BJ (cell line): ENCODE data around the gene TTC3. TPM values are rescaled to one million over a fixed set of nuclear protein-coding genes. Genes with fewer than 3 reads are reported as not detected.
"Not testable (repeated sequence)": the region's sequence is repeated elsewhere in the genome, so short reads cannot be mapped to it uniquely, and the experiment has no call there.

ENCODE experiments used
- CTCF ChIA-PET: fragments of 350-600 bp; formaldehyde crosslinking; extraction: SDS; loops from one replicate; lab custom pipeline; 2021; ENCODE audit warnings: antibody characterized with exemption, inconsistent platforms; lab: Yijun Ruan, JAX
- POLR2A ChIA-PET: fragments of 300-600 bp; sonication (Branson Sonifier 250); formaldehyde crosslinking; extraction: SDS; loops from one replicate; lab custom pipeline; 2021; ENCODE audit warnings: antibody characterized with exemption; lab: Charles Lee
- DNase-seq: peaks from one replicate; pipeline ENCODE4 v3.0.0-alpha.2; 2011; ENCODE audit warnings: low read depth
- H3K27me3 ChIP-seq: 2 replicates; pipeline ENCODE4 v1.6.0; 2011; ENCODE audit warnings: low read length; ENCODE audit not compliant: control insufficient read depth, insufficient read depth
- H3K36me3 ChIP-seq: 2 replicates; pipeline ENCODE4 v1.5.1; 2011; ENCODE audit warnings: low read length; ENCODE audit not compliant: control insufficient read depth, insufficient read depth
- H3K4me3 ChIP-seq: 2 replicates; pipeline ENCODE4 v1.5.1; 2011; ENCODE audit warnings: low read depth, mild to moderate bottlenecking, control low read depth, low read length
- polyA plus RNA-seq: library from polyadenylated mRNA; depleted of rRNA; stranded (reverse); fragments of >200 nt; gene quantifications from 2 replicates; pipeline ENCODE4 v1.2.3, GENCODE V29; 2011
- TF ChIP-seq, protein P1 (sequence below): IDR thresholded peaks from 2 replicates; pipeline ENCODE4 v1.5.1; 2011; ENCODE audit warnings: low read depth, mild to moderate bottlenecking, control low read depth, inconsistent platforms, low read length, moderate library complexity; ENCODE audit not compliant: insufficient read depth

The TTC3 gene
- polyA plus RNA-seq, 1 experiment = 108 TPM

- H3K36me3 ChIP-seq = peaks cover 9% of the 10 kb centered on the region
- H3K4me3 ChIP-seq = no peak overlapping the region
- DNase-seq = no peak
- TF ChIP-seq, protein P1, sequence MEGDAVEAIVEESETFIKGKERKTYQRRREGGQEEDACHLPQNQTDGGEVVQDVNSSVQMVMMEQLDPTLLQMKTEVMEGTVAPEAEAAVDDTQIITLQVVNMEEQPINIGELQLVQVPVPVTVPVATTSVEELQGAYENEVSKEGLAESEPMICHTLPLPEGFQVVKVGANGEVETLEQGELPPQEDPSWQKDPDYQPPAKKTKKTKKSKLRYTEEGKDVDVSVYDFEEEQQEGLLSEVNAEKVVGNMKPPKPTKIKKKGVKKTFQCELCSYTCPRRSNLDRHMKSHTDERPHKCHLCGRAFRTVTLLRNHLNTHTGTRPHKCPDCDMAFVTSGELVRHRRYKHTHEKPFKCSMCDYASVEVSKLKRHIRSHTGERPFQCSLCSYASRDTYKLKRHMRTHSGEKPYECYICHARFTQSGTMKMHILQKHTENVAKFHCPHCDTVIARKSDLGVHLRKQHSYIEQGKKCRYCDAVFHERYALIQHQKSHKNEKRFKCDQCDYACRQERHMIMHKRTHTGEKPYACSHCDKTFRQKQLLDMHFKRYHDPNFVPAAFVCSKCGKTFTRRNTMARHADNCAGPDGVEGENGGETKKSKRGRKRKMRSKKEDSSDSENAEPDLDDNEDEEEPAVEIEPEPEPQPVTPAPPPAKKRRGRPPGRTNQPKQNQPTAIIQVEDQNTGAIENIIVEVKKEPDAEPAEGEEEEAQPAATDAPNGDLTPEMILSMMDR = no peak
- ChIA-PET POLR2A (no interaction called here), CTCF (interaction anchor here (0.7 kb wide), 1 partner anchor 12 kb away, joined by 3 read pairs; no protein-coding TSS in a partner anchor)
- no peaks in the 10 kb centered on the region for H3K27me3 ChIP-seq
Observed at GRCh38 chr21:37098751-37099150, 25.7 kb downstream of the TTC3 start.

- POLR2A ChIA-PET = no interaction called here
- CTCF ChIA-PET = no interaction called here
- TF ChIP-seq, protein P1 = no peak
- H3K27me3 ChIP-seq = no peaks in the 10 kb centered on the region
- no peak overlapping the region for H3K4me3 ChIP-seq
- peaks cover 9% of the 10 kb centered on the region for H3K36me3 ChIP-seq
- DNase-seq = no peak
Observed at GRCh38 chr21:37100316-37100715, 27.3 kb downstream of the TTC3 start.

DNA sequence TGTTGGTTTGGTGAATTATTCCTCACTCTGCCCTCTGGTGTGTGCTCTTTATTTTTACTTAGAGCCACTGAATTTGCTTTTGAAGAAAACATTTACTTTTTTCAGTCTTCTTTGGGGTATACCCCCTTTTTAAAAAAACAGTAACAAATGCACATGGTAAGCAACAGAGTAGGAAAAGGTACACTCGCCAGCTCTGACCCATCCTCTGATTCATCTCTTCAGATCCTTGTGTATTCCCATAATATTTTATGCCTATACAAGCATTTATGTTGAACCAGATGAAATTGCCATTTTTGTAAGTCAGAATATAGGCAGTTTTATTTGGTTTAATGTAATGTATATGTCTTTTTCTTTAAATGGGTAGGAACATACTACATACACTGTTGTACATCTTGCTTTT, 28.3 kb downstream of the TTC3 start:
- CTCF ChIA-PET = interaction anchor here (1.2 kb wide), 1 partner anchor 9 kb away, joined by 3 read pairs; no protein-coding TSS in a partner anchor
- TF ChIP-seq, protein P1 = no peak
- POLR2A ChIA-PET = no interaction called here

GRCh38 chr21:37102746-37103145, 29.7 kb downstream of the TTC3 start:
- CTCF ChIA-PET, H3K27me3 ChIP-seq, POLR2A ChIA-PET, H3K4me3 ChIP-seq, DNase-seq, H3K36me3 ChIP-seq: not testable (repeated sequence)

More for the DNA sequence above, 28.3 kb downstream of the TTC3 start:
- Histone ChIP-seq H3K36me3 (peaks cover 6% of the 10 kb centered on the region), H3K4me3 (no peak overlapping the region), H3K27me3 (no peaks in the 10 kb centered on the region)
- no peak for DNase-seq

DNA sequence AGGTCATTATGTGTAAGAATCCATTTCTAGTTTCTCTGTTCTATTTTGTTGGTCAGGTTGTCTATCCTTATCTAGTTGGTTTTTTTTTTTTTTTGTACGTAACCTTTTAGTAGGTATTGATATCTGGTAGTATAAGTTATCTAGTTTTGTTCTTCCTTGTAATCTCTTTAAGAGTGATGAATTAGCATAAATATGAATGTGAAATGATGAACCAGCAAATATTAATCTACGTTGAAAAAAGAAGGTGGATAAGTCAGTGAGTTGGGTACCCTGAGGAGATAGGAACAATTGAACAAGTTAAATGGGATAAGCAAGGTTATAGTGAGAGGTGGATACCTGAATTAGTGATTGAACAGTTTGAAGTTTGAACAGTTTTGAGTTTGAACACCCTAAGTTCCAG, 33.9 kb downstream of the TTC3 start:
- no peak overlapping the region for H3K4me3 ChIP-seq
- TF ChIP-seq, protein P1 = no peak
- POLR2A ChIA-PET = no interaction called here
- peaks cover 3% of the 10 kb centered on the region; the same call in 1 of the 2 replicates for H3K36me3 ChIP-seq
- no peak for DNase-seq
- no peaks in the 10 kb centered on the region for H3K27me3 ChIP-seq
- CTCF ChIA-PET = no interaction called here

DNA sequence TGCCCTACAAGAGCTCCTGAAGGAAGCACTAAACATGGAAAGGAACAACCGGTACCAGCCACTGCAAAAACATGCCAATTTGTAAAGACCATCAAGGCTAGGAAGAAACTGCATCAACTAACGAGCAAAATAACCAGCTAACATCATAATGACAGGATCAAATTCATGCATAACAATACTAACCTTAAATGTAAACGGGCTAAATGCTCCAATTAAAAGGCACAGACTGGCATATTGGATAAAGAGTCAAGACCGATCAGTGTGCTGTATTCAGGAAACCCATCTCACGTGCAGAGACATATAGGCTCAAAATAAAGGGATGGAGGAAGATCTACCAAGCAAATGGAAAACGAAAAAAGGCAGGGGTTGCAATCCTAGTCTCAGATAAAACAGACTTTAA, 38.0 kb downstream of the TTC3 start:
- CTCF ChIA-PET, H3K36me3 ChIP-seq, H3K27me3 ChIP-seq, POLR2A ChIA-PET, H3K4me3 ChIP-seq, DNase-seq: not testable (repeated sequence)

- CTCF ChIA-PET, POLR2A ChIA-PET: not testable (repeated sequence)
Observed at GRCh38 chr21:37114301-37114700, 41.2 kb downstream of the TTC3 start.

GRCh38 chr21:37116459-37116858, 43.4 kb downstream of the TTC3 start:
- H3K4me3 ChIP-seq, DNase-seq, H3K36me3 ChIP-seq, H3K27me3 ChIP-seq: not testable (repeated sequence)
- POLR2A ChIA-PET = interaction anchor here (0.6 kb wide), 1 partner anchor 29 kb away, joined by 3 read pairs; no protein-coding TSS in a partner anchor
- CTCF ChIA-PET = interaction anchor here (1.0 kb wide), 1 partner anchor 20 kb away, joined by 3 read pairs; no protein-coding TSS in a partner anchor

More at GRCh38 chr21:37114301-37114700, 41.2 kb downstream of the TTC3 start:
- DNase-seq, H3K27me3 ChIP-seq, H3K36me3 ChIP-seq, H3K4me3 ChIP-seq: not testable (repeated sequence)
